KMS-11 (cell line): Measurements from ENCODE around the gene ANXA2R.

Source experiments
- H2AFZ ChIP-seq: fragments of 200-600 bp; sonication (generic); 2 replicates; pipeline ENCODE4 v1.6.1; 2016; ENCODE audit warnings: antibody characterized with exemption, mixed run types, low read depth
- H3K27ac ChIP-seq: fragments of 200-600 bp; sonication (generic); 2 replicates; pipeline ENCODE4 v1.6.1; 2016; ENCODE audit warnings: mild to moderate bottlenecking, mixed run types
- H3K27me3 ChIP-seq: fragments of 200-600 bp; sonication (generic); 2 replicates; pipeline ENCODE4 v1.6.1; 2017; ENCODE audit warnings: mild to moderate bottlenecking, low read depth, mixed run types, moderate library complexity; ENCODE audit not compliant: insufficient read depth
- H3K36me3 ChIP-seq: fragments of 200-600 bp; sonication (generic); 2 replicates; pipeline ENCODE4 v1.6.1; 2017; ENCODE audit warnings: mild to moderate bottlenecking, mixed run types; ENCODE audit not compliant: insufficient read depth
- H3K4me1 ChIP-seq: fragments of 200-600 bp; sonication (generic); 2 replicates; pipeline ENCODE4 v1.6.1; 2016; ENCODE audit warnings: mild to moderate bottlenecking, low read depth, mixed run types; ENCODE audit not compliant: poor library complexity, severe bottlenecking
- H3K4me2 ChIP-seq: fragments of 200-600 bp; sonication (generic); 2 replicates; pipeline ENCODE4 v1.7.0; 2016; ENCODE audit warnings: mild to moderate bottlenecking, mixed run types
- H3K4me3 ChIP-seq: fragments of 200-600 bp; sonication (generic); IDR thresholded peaks from 2 replicates; pipeline ENCODE4 v1.6.1; 2017; ENCODE audit warnings: low read depth, low read length, mixed read lengths; ENCODE audit not compliant: insufficient read depth
- H3K79me2 ChIP-seq: fragments of 200-600 bp; sonication (generic); 2 replicates; pipeline ENCODE4 v1.6.1; 2016; ENCODE audit warnings: low read depth, mixed run types; ENCODE audit not compliant: insufficient read depth
- H3K9ac ChIP-seq: fragments of 200-600 bp; sonication (generic); 2 replicates; pipeline ENCODE4 v1.6.1; 2016; ENCODE audit warnings: mild to moderate bottlenecking, mixed run types
- H4K20me1 ChIP-seq: fragments of 200-600 bp; sonication (generic); 2 replicates; pipeline ENCODE4 v1.6.1; 2016; ENCODE audit warnings: mild to moderate bottlenecking, mixed run types; ENCODE audit not compliant: insufficient read depth
- CTCF ChIP-seq: fragments of 200-600 bp; sonication (generic); conservative IDR thresholded peaks from 2 replicates; pipeline ENCODE4 v1.6.1; 2017; ENCODE audit warnings: low read depth, mild to moderate bottlenecking, antibody characterized with exemption, low read length, moderate library complexity, mixed read lengths

Gene ANXA2R

DNA sequence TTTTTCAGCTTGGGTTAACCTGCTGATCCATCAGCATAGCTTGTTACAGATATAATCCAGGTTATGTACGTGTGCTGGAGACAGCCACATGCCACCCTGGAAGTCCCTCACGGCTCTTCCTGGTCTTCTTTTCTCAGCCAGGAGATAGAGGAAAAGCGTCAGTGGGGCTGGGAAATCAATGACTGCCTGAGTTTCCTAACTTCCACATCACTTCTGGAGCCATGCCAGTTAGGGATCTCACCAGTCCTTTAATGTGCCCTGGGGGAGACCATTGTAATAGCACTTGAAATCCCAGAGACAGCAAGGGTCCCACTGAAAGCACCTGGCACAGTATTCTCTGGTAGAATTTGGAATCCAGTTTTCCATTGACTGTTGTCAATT, 29.2 kb downstream of the ANXA2R start:
- Histone ChIP-seq H3K27ac (no peak overlapping the region), H4K20me1 (no peaks in the 10 kb centered on the region), H3K4me1 (peaks cover 12% of the 10 kb centered on the region), H3K4me2 (no peak overlapping the region), H3K36me3 (no peaks in the 10 kb centered on the region), H3K4me3 (no peak overlapping the region), H3K9ac (no peak overlapping the region), H3K79me2 (no peaks in the 10 kb centered on the region), H3K27me3 (no peaks in the 10 kb centered on the region; the same call in 1 of the 2 replicates), H2AFZ (no peak overlapping the region)
- no peak for TF ChIP-seq CTCF

- Histone ChIP-seq H3K9ac (peak overlapping the region; percentile 62; the same call in 1 of the 2 replicates), H3K4me1 (peaks cover 9% of the 10 kb centered on the region), H4K20me1 (no peaks in the 10 kb centered on the region), H3K27ac (peak overlapping the region; percentile 64), H3K36me3 (no peaks in the 10 kb centered on the region), H3K27me3 (no peaks in the 10 kb centered on the region), H3K4me3 (no peak overlapping the region), H3K4me2 (peak overlapping the region; percentile 97), H3K79me2 (no peaks in the 10 kb centered on the region), H2AFZ (peak overlapping the region; percentile 94)
- no peak for TF ChIP-seq CTCF
Measured at GRCh38 chr5:43008363-43009153, 31.6 kb downstream of the ANXA2R start.

DNA sequence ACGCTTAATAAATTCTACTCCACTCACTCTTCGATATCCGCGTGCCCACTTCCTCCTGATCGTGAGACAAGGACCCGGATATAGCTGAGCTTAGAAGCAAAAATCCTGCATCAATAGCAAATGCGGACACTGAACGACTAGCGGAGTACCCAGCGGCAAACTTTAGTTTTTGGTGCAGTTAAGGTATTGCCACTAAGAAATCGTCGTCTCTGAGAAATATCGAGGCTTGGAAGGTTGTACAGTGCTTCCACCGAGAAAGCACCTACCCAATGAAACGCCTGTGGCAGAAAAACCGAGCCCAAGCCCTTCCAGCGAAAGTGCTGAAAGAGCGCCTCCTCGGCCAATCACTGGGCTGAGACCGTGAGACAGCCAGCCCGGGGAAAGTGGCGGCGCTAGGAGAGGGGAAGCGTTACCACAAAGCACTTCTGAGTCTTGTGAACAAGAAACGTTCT, 32.2 kb downstream of the ANXA2R start:
- no peak overlapping the region for H3K4me3 ChIP-seq
- H4K20me1 ChIP-seq = no peaks in the 10 kb centered on the region
- no peaks in the 10 kb centered on the region for H3K79me2 ChIP-seq
- no peaks in the 10 kb centered on the region for H3K36me3 ChIP-seq
- peaks cover 9% of the 10 kb centered on the region for H3K4me1 ChIP-seq
- H3K4me2 ChIP-seq = peak overlapping the region; percentile 97
- no peak for TF ChIP-seq CTCF
- H3K27ac ChIP-seq = peak overlapping the region; percentile 64
- H3K9ac ChIP-seq = peak overlapping the region; percentile 62; the same call in 1 of the 2 replicates
- no peaks in the 10 kb centered on the region for H3K27me3 ChIP-seq
- H2AFZ ChIP-seq = peak overlapping the region; percentile 56; the same call in 1 of the 2 replicates

- H3K4me3 ChIP-seq = no peak overlapping the region
- no peak for TF ChIP-seq CTCF
- peak overlapping the region; percentile 62; the same call in 1 of the 2 replicates for H3K9ac ChIP-seq
- peaks cover 9% of the 10 kb centered on the region for H3K4me1 ChIP-seq
- peak overlapping the region; percentile 56; the same call in 1 of the 2 replicates for H2AFZ ChIP-seq
- H3K27me3 ChIP-seq = no peaks in the 10 kb centered on the region
- peak overlapping the region; percentile 64; the same call in 1 of the 2 replicates for H3K27ac ChIP-seq
- no peaks in the 10 kb centered on the region for H3K36me3 ChIP-seq
- no peaks in the 10 kb centered on the region for H3K79me2 ChIP-seq
- peak overlapping the region; percentile 97 for H3K4me2 ChIP-seq
- H4K20me1 ChIP-seq = no peaks in the 10 kb centered on the region
Measured at GRCh38 chr5:43007246-43007910, 32.7 kb downstream of the ANXA2R start.
